HG02840 (cell line): ENCODE measurements around the gene BPIFB3.

Source experiments
- ATAC-seq: cut with Tn5 transposase; IDR thresholded peaks from one replicate; pipeline ENCODE4 v1.9.1; 2021; ENCODE audit warnings: mild to moderate bottlenecking, moderate library complexity, moderate number of reproducible peaks; ENCODE audit not compliant: unreplicated experiment, low FRiP score

Gene BPIFB3, protein sequence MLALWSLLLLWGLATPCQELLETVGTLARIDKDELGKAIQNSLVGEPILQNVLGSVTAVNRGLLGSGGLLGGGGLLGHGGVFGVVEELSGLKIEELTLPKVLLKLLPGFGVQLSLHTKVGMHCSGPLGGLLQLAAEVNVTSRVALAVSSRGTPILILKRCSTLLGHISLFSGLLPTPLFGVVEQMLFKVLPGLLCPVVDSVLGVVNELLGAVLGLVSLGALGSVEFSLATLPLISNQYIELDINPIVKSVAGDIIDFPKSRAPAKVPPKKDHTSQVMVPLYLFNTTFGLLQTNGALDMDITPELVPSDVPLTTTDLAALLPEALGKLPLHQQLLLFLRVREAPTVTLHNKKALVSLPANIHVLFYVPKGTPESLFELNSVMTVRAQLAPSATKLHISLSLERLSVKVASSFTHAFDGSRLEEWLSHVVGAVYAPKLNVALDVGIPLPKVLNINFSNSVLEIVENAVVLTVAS

DNA sequence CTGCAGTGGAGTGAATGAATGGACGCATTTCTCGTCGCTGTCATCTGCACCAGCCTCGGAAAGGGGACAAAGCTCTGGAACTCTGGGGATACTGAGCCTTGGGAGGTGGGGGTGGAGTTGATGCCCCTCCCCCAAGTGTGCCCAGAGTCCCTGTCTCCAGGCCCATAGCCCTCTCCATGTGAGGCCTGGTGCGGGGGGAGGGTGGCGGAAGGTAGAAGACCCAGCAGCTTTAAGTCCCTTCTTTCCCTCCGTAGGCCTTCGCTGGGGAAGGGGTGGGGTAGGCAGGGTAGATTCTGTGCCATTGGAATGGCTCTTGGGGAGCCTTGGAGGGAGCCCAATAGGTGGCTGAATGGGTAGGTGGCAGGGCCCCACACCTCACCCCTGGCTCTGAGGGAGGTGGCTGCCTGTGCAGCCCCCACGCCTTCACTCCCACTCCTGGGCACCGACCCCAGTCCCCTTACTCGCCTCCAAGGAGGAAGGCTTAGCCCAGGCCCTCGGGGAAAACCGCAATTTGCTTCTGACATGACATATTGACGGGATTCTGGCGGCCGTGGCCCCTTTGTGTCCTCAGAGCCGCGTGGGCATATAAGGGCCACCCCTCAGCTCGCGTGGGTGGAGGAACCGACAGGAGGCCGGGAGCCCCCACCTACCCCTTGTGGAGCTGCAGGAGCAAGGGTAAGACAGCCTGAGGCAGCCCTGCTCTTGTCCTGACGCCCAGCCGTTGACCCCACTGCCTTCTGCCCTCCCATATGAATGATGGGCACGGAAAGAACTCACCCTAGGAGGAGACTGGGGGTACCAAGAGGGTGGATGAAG is at the start of gene BPIFB3:
TSS of gene BPIFB3 (plus strand) at position 613 of the 816 bp plus-strand sequence. CDS start 1,533 bp downstream, outside the sequence.
- ATAC-seq = no peak

DNA sequence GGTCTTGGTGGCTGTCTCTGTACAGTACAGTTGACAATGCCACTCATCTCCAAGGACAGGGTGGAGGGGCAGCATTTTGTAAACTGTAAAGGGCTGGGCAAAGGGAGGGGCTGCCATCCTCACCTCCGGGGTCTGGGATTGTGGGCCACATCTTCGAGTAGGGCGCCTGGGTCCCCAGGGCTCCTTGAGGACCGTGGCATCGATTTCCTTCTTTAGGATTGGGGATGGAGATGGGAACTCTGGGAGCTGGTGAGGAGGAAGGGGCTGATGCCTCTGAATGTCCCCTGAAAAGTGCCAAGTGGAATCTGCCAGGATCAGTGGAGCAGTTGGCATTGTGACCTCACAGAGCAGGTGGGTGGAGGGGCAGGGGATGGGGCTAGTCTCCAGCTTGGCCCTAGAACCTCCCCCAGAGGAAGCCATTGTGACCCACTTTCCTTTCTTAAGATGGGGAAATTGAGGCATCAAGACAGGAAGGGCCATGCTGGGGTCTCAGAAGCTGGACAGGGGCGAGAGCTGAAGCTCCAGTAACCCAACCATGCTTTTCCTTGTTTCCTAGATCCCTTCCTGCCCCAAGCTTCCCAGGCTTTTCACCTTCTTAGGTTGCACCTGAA is 49.5 kb upstream of the BPIFB3 start, which contains the start of gene SUN5:
TSS of gene SUN5 (minus strand) at position 293 of the 611 bp plus-strand sequence. CDS start at position 200, 93 bp downstream.
- no peak for ATAC-seq

DNA sequence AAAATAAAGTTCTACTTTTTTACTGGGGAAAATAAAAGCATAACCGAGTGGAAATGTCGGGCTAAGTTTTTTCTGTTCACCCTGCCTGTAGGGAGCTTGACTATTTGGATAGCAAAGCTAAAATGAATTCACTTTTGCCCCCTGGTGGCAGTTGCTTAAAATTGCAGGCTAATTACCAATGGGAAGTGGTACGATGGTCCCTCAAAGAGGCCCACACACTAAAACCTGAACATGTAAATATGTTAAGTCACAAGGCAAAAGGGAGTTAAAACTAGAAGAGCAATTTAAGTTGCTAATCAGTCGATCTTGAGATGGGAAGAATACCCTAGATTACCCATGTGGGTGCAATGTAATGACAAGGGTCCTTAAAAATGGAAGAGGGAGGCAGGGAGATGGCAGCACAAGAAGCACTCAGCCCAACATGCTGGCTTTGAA is 48.6 kb upstream of the BPIFB3 start:
- no peak for ATAC-seq

DNA sequence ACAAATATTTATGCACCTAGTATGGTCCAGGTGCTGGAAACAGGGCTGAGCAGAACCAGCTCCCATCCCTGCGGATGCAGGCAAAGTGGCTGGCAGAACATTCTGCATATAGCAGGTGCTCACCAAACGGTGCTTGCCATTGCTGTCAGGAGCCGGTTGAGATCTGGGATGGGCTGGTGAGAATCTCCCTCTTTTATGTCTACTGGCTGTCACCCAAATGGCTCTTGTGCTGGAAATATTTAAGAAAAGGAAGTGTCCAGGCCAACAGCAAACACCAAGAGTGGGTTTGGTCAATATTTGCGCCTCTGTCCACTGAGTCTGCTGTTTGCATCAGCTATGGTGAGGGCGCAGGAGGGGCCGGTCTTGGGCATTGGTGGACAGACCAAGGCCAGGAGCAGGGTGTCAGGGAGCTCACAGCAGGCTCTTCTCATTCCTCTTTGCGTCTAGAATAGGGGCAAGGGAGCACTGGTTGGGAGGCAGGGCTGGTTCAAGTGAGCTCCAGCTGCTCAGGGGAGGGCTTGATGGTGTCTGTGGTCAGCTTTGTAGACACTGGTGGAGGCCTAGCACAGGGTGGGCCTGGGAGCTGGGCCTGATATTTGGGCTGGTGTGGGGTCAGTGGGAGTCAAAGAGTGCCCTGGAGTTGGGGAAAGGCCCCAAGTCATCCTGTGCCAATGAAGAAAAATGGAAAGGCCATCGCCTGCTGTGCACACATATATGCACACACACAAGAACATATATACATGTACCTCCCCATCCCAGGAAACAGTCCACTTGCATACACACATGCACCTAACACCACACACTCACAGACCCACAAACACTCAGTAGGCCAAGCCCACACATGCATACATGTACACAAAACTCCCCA is 47.6 kb upstream of the BPIFB3 start:
- no peak for ATAC-seq

DNA sequence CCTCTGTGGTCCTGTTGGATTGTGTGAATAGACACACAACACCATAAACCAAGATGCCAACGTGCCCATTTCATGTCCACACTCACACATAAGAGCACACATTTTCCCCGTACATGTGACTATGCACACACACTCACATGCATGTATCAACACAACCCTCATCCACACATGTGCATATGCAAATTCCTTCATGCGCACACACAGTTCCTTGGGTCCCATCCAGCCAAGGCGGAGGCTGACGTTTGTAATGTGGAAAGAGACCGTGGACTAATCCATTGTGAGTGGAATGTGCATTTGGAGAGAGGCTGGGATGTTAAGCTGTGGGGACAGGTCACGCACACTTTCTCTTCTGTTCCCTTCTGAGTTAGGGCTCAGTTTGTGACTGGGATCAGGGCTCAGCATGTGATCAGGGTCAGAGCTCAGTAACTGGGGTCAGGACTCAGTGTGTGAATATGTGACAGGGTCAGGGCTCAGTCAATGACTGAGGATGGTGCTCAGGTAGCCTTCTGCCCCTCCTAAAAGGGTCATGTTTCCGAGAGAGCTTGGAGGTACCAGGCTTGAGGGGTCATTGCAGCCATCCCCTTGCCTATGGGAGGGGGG is 46.8 kb upstream of the BPIFB3 start:
- ATAC-seq = no peak

DNA sequence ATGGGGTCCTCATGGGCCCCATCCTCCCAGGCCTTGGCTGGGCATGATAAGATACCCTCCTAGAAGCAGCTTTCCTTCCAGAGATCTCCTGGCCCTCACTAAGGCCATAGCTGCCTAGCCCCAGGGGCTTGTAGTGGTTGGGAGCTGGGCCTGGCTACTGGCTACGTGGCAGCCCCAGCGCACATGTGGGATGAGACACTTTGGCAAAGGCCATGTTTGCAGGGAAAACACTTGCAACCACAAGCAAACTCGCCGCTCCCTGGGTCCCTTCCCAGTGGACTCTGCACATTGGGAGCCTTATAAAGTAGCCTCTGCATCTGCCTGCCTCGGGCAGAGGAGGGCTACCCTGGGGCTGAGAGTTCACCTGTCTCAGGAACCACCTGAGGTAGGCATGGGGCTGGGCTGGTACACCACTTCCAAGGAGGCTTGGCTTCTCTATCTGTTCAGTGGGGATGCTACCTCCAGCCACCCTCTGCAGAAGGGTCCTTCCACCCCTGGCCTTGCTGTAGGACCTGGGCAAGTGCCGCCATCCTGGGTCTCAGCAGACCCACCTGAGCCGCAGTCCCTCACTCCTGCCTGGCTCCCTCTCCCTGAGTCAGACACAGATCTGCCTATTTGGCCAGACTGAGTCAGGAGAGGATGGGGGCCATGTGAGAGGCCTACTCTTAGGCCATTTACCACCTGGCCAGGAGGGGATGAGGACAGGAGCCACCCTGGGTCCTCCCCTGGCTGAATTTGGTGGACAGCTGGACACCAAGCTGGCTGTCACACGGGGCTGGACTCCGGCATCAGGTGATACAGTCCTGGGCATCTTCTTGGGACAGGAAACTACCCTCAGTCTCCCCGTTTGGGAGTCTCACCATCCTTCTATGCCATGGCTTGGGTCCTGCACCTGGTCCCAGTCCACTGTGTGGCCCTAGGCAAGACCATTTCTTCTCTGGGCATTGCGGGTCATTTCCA is 46.0 kb upstream of the BPIFB3 start, which contains the start of gene BPIFB2:
TSS of gene BPIFB2 (plus strand) at position 329 of the 960 bp plus-strand sequence. CDS start 871 bp downstream, outside the sequence.
- no peak for ATAC-seq

DNA sequence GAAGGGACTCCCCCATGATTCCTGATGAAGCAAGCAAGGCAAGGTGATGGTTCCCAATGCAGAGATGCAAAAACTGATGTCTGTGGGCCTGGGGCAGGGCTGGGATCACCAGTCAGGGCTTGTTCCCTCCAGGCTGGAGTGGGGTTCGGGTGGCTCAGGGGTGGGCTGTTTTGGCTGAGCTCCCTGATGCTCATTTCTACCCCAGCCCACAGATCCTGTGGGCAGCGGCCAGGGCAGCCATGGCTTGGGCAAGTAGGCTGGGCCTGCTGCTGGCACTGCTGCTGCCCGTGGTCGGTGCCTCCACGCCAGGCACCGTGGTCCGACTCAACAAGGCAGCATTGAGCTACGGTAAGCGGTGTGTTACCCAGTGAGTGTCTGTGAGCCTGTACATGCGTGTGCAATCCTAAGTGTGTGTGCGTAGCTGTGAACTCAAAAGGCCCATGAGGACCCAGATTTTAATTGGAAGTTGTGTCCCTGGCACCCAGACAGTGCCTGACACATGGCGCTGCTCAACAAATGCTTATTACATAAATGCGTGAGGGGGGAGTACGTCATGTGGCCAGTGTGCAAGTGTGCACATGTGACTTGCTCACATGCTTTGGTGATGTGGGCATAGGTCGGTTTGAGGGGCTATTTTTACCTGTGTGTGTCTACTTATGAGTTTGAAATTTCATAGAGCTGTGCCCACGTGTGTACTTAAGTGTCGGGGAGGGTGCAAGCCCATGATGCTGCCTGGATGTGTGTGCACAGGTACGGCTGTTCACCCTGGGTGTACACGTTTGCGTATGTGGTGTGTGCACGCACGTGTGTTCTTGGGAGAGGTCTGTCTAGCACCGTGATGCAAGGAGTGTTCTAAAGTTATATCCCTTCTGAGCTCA is 45.1 kb upstream of the BPIFB3 start:
- no peak for ATAC-seq

DNA sequence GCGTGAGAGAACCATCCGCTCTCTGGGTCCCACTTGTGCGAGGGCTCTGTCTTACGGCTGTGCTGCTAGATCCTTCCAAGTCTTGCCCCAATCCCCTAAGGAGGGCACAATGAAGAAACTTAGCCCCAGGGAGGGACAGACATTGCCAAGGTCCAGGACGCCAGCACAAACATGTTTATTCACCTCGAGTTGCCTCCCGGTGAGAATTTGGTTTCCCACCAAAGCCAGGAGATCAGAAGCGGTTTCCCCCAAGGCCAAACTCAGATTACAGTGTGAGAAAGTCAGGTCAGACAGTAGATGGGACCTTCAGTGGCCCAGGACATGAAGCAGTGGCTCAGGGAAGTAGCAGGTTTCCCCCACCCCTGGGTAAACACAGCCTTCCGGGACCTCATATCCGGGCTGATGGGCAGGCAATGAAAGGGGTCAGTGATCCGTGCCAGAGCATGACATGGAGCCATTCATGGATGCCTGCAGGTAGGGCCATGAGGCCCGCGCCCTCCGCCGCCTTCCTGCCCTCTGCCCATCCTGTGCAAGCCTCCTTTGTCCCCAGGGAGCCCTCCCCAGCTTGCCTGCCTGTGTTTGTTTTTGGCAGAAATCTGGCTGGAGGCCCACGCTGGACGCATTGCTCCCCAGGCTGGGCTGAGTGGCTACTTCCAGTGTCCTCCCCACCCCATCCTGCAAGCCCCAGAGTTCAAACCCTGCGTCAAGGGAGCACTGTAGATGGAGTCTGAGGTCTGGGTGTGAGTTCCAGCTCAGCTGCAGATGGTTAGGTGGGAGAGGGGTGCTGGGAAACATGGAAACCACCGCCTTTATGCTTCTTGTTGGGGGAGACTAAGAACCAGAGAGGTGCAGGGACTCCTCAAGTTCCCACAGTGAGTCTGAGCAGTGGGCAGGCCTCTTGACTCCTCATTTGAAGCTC is 44.2 kb upstream of the BPIFB3 start:
- no peak for ATAC-seq

DNA sequence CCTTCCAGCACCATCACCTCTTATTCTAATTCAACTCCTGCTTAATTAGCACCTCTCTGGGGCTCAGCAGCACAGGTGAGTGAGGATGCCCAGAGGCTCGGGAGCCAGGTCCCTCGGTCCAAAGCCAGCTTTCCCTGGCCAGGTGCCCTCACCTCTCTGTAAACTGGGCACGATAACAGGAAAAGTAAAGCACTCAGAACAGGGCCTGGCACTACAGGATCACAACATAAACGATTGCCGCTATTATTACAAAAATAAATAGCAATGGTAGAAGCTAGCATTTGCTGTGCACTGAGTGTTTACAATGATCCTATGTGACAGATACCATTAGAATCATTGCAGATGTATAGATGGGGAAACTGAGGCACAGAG is 43.6 kb upstream of the BPIFB3 start:
- no peak for ATAC-seq

DNA sequence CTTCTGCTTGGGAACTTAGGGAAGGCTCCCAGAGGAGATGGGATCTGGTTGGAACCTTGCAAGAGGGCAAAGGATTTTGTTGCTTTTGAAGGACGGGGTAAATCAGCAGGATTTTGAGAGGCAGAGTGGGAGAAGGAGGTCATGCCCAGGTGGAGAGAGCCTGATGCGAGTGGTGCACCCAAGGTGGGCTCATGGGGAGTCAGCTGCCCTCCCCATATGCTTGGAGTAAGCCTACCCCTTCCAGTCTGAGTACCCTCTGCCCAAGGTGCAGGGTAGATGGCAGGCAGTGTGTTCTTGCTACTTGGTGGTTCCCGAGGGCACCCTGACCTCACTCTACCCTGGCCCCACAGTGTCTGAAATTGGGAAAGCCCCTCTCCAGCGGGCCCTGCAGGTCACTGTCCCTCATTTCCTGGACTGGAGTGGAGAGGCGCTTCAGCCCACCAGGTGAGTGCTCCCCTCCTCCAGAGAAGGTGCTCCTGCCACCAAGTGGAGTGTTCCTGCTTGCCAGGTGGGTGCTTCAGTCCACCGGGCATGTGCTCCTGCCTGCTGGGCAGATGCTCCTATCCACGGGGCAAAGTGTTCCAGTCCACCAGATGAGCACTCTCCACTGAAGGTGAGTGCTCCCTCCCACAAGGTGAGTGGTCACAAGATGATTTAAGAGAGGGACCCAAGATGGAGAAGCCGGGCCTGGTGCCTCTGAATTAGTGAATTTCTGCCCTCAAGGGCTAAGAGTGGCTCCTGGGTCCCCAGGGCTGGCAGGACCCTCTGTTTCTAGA is 42.8 kb upstream of the BPIFB3 start:
- ATAC-seq = no peak

DNA sequence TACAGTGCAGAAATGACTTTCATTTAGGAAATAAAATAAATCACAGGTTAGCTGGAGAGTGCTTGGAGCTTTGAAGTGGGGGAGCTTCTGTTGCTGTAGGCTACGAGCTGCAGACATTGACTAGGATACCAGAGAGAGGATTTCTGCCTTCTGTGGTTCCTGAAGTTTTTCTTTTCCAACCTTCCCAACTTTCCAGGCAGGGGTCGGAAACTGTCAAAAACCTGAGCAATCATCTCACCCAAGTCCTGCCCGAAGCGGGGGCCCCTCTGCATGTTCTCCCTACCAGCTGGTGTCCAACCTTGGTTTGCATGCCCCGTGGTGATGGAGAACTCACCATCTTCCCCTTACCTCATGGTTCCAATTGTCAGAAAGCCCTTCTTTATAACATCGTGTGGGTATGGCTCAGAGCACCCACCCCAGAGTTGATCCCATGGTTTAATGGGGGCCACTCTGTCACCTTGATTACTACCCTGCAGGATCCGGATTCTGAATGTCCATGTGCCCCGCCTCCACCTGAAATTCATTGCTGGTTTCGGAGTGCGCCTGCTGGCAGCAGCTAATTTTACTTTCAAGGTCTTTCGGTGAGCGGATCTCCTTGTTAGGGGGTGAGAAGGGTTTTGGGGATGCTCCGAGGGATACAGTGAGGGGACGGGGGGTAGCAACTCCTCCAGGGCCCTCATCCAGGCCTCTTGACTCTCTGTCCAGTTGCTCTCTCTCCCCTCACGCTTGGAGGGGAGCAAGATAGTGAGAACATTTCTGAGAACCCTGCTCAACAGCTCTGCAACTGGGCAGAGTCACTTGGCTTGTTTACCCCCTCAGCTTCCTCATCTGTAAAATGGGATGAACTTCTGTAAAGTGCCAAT is 41.1 kb upstream of the BPIFB3 start:
- no peak for ATAC-seq

DNA sequence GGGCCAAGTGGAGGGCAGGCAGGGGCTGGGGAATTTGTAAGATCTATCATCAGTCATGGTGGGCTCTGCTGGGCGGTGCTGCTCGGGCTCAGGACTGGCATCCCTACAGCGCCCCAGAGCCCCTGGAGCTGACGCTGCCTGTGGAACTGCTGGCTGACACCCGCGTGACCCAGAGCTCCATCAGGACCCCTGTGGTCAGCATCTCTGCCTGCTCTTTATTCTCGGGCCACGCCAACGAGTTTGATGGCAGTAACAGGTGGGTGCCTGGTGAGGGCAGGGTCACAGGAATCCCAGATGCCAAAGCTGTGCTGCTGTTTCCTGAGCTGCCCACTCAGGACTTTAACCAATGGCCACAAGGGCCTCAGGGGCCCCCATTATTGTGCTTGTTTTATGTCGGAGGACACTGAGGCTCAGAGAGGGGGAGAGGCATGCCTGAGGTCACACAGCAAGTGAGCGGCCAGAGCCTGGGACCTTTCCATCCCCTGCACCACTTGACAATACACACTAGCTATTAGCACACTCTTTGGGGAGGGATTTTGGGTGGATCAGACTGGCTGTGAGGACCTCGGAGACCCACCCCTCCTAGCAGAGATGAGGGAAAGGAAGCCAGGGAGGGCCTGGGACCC is 39.9 kb upstream of the BPIFB3 start:
- ATAC-seq = no peak

DNA sequence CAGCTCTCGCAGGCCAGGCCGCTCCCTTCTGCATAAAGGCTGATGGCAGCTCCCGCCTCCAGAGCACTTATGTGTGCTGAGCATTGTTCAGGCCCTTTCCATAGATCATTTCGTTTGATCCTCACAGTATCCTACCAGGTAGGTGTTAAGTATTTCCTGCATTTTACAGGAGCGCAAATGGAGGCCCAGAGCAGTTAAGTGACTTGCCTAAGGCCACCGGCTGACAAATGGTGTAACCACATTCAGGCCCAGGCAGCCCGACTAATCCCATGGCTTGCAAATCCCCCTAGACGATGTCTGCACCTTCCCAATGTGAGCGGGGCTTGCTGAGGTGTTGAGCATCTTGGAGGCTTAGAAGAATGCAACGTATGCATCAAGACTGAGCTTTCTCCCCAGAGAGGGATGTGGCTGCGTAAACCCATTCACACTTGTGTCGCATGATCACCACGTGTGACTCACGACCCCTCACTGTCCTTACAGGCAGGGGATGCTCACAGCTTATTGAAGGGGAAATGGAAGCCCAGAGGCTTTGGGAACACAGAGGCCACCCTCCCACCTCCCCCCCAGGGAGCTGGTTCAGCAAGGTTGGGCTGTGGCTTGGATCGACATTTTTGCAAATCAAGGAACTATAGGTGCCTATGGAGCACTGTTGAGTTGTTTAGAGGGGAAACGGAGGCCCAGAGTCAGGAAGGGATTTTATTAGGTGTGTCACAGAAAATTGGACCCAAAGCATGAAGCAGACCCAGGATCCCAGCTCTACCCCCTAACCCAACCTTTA is 39.2 kb upstream of the BPIFB3 start:
- no peak for ATAC-seq

DNA sequence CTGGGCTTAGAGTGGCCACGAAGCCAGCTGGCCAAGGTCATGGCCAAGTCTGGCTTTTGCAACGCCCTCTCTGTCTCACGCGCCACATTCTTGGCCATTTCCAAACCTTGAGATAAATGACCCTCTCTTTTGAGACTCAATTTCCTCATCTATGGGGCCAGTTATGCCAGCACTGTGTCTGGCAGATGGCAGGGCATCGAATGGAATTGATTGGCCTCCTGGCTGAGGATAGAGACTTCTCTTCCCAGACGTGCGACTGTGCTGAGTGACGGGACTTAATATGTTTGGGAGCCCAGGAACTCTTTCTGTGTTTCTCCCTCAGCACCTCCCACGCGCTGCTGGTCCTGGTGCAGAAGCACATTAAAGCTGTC is 38.6 kb upstream of the BPIFB3 start:
- ATAC-seq = no peak
